GM21447 (cell line): ENCODE results near the gene GCN1.

Experiments
- ATAC-seq: cut with Tn5 transposase; IDR thresholded peaks from one replicate; pipeline ENCODE4 v1.9.1; 2021; ENCODE audit not compliant: unreplicated experiment

Gene GCN1

DNA sequence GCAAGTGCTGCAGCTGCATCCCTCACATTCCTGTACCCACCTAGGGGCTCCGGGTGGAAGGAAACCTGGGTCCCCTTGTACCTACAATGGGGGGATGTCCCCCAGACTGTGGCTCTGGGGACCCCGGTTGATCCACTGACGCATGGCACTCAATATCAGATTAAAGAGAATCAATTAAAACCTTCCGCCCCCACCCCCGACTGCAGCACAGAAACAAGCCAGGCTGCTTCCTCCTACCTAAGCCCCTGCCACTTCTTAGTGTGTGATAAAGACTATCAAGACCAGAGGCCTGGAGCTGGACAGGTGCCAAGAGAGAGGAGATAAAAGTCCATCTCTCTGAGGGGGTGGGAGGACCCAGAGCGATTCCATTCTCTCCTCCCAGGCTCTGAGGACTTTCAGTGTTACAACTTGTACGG, 34.6 kb upstream of the GCN1 start:
- ATAC-seq = no peak

- peak; percentile 47 for ATAC-seq
These were observed 34.0 kb upstream of the GCN1 start for GRCh38 chr12:120228291-120229070.

DNA sequence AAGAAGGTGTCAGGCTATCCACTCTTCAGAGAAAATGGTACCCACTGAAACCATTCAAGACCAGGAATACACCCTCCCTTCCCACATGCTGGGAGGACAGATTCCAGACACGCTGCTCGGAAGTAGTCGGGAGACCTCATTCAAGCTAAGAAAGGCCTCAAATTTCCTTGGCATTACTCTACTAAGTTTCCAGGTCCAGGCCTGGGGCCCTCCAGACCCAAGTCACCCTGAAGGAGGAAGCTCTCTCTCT, 33.5 kb upstream of the GCN1 start:
- ATAC-seq = no peak

DNA sequence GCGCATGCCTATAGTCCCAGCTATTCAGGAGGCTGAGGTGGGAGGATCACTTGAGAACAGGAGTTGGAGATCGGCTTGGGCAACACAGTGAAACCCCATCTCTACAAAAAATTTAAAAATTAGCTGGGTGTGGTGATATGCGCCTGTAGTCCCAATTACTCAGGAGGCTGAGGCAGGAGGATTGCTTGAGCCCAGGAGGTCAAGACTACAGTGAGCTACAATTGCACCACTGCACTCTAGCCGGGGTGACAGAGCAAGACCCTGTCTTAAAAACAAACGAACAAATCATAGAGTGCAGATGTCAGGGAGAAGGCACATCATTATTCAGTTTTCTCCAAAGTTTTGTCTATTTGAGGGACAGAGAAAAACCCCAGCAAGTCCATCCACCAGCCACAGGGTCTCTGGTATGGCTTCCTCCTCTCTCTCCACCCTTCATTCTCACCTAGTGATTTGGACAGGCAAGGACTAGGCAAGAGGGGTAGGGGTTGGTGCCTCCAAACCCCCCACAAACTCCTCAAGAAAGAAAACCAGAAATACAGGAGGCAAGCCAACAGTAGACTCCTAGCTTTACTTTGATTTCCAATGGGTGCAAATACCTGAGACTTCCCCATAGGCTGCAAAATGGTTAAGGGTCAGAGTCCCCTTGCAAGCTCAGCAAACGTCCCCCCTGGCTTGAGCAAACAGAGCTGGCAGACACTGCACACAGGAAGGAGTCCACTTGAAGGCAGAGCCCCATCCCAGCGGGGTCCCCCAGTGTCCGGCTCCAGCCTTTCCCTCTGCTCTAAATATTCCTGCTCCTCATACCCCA, 32.9 kb upstream of the GCN1 start:
- no peak for ATAC-seq

- peak; percentile 56 for ATAC-seq
These were observed 31.5 kb upstream of the GCN1 start for GRCh38 chr12:120225852-120226640.

- ATAC-seq = no peak
These were observed 30.7 kb upstream of the GCN1 start for GRCh38 chr12:120225200-120225558.

DNA sequence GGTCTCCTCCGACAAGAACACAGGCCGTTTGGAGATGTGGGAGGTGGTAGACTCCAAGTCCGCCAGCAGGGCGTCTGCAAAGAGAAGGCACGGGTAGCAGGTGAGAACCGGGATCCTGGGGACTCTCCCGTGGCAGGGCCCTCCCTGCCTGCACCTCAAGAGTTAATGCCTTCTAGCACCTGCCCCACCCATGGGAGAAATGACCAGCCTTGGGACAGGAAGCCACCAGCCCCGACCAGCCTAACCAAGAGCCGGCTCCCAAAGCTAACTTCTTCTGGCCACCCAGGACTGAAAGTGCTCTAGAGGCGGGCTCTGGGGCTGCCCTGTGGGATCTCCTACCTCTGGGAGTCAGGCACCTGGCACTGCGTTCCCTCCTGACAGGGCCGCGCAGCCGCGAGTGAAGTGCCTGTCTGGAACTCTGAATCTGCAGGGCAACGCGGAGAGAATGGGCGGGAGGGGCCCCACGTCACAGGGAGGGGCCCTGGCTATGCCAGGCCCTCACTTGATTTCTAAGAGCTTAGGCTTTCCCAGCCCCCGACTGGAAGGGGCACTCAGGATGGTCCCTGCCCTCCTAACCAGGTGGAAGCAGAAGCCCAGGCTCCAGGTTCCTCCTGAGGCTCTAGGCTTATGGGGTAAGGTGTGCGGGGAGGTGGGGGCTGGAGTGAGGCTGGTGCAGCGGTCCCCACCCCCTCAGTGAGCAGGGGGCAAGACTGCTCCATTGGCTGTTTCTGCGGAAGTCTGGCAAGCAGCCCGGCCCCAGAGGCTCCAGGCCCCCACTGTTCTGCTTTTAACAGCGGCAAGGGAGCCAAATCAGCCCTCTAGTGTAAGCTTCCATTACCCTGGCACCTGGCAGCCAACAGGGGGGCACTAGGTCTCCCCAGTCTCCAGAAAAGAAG, 30.0 kb upstream of the GCN1 start:
- no peak for ATAC-seq

DNA sequence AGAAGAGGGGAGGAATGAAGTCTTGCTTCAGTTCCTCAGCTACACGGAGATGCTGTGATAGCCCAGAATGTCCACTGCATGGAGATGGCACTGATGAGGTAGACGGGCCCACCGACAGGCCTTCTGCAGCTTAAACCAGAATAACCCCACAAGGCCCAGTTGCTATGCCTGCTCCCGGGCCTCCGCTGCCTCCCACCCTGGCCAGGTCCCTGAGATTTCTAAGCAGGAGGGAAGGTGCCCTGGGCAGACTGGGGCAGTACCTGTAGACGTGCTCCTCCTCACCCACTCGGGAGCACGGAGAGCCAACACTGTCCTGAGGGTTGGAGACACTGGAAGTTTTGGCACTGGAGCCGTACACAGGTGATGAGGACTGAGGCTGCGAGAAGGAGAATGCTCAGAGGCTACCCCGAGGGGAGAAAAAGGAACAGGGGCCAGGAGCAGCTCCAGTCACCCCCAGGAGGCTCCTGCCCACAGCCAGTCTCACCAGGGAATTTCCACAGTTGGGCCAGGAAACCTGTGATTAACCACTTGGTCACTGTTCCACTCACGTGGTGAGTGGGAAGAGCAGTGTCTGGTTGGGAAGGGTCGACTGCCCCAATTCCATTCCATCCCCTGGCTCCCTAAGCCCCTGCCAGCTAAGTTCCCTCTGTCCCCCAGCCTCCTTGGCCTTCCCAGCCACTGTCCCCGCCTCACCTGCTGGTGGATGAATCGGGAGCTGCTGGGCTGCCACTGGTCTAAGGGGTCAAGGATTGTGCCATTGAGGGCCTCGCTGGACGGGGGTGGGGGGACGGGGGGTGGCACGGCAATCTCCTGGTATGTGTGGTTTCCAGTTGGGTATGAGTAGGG, 29.2 kb upstream of the GCN1 start:
- ATAC-seq = no peak

DNA sequence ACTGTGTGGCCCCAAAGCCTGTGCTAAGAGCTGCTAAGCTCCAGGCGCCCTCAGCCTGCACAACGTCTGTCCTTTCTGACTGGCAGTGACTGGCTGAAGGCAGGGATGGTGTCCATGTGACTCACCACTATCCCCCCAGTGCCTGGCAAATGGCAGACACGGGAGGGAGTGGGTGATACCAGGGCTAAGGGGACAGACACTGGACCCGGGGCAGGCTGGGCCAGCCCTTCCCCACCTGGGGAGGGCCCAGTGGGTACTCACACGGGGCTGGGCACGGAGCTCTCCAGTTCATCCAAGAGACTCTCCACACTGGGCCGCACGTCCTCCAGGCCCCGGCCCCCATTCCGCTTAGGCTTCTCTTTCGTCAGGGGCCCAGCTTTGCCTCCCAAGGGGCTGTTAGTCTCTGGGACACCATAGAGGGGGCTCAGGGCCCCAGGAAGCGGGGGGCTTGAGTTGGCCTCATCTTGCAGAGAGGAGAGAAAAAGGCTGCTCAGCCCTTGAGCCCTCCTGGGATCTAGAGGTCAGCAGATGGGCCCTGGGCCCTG, 27.8 kb upstream of the GCN1 start:
- ATAC-seq = no peak

- no peak for ATAC-seq
These were observed 27.0 kb upstream of the GCN1 start for GRCh38 chr12:120221576-120221900.

DNA sequence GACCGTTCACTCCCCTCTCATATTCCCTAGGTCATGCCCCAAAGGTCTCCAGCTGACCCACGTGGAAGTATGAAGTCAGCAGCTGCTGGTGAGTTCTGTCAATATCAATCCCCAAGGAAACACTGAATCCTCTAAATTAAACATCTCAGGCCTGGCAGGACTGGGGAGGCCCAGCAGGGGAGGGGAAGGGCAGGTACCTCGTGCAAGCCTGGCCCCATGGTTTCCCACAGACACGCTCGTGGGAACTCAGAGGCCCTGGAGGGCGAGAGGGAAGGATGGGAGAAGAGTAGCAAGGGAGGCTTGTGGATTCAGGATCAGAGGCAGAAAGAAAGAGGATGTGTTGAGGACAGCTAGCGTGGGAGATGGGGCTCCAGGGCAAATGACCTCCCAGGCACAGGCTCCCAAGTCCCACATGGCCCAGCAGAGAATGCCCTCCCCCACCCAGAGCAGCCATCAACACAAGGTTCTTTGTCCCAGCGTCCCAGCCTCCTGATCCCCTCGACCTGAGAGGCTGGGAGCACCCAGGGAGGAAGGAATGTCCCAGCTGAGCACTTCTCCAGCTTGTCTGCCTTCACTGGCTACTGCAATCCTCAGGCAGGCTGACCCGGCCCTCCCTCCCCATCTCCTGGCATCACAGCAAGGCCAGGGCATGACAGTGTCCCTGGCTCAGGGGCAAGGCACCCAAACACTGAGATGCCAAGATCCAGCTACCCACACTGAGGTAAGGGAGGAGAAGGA, 26.5 kb upstream of the GCN1 start:
- no peak for ATAC-seq

- ATAC-seq = no peak
These were observed 24.4 kb upstream of the GCN1 start for GRCh38 chr12:120218680-120219606.

DNA sequence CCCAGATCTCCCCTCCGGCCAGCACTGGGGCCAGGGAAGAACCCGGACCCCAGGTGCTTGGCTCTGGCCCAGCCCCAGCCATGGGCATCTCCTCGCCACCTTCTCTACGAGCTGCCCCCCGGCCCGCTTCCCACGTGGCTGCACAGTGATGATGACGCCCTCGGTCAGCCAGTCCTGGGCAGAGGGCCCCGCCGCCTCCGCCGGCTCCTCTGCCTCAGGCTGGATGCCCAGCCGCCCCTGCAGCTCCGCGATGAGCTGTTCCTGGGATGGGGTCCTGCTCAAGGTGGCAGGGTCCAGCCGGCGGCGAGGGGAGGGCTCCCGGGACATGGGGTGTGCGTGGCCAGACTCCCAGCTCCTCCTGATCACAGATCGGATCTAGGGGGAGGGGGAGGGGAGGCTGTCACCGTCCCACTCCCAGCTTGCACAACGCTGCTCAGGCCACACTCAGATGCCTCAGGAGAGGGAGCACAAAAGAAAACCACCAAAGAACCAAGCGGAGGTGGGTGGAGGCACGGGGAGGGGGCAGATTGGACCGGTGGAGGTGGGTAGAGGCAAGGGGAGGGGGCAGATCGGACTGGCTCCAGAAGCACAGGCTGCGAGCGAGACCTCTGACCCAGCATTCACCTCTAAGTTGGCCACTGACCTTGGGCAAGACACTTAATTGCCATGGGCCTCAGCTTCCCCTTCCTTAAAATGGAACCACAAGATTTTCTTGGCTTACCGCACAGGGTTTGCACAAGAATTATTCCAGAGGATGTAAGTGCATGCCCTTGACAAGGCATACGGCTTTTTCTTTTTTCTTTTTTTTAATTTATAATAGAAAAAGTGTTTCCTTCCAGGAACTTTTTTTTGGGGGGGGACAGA, 22.5 kb upstream of the GCN1 start:
- ATAC-seq = no peak

GRCh38 chr12:120215766-120216735, 21.5 kb upstream of the GCN1 start:
- no peak for ATAC-seq

GRCh38 chr12:120215357-120215735, 20.8 kb upstream of the GCN1 start:
- no peak for ATAC-seq
